NT2/D1 (cell line): ENCODE data around the gene PYDC1.
"Not testable (repeated sequence)": the region's sequence is repeated elsewhere in the genome, so short reads cannot be mapped to it uniquely, and the experiment has no call there.

Experiments
- DNase-seq: peaks from one replicate; pipeline ENCODE4 v3.0.0-alpha.2; 2011; ENCODE audit warnings: low read depth, low spot score
- H3K27me3 ChIP-seq: 2 replicates; pipeline ENCODE4 v1.6.0; 2011; ENCODE audit warnings: mild to moderate bottlenecking; ENCODE audit not compliant: insufficient read length, insufficient read depth
- H3K36me3 ChIP-seq: 2 replicates; pipeline ENCODE4 v1.6.1; 2011; ENCODE audit warnings: mild to moderate bottlenecking, low read length, mixed read lengths; ENCODE audit not compliant: insufficient read depth, insufficient read length
- H3K4me1 ChIP-seq: 2 replicates; pipeline ENCODE4 v1.5.1; 2011; ENCODE audit not compliant: insufficient read depth, insufficient read length
- H3K4me3 ChIP-seq: 2 replicates; pipeline ENCODE4 v1.5.1; 2011; ENCODE audit warnings: low read depth; ENCODE audit not compliant: insufficient read length
- H3K9ac ChIP-seq: 2 replicates; pipeline ENCODE4 v1.6.0; 2011; ENCODE audit warnings: low read depth; ENCODE audit not compliant: insufficient read length
- H3K9me3 ChIP-seq: 2 replicates; pipeline ENCODE4 v1.5.1; 2011; ENCODE audit warnings: mild to moderate bottlenecking, low read length; ENCODE audit not compliant: insufficient read depth
- SUZ12 ChIP-seq: IDR thresholded peaks from 2 replicates; pipeline ENCODE4 v1.6.1; 2011; ENCODE audit not compliant: insufficient read length, insufficient read depth; ENCODE audit errors: extremely low read depth
- YY1 ChIP-seq: IDR thresholded peaks from 2 replicates; pipeline ENCODE4 v1.6.1; 2011; ENCODE audit not compliant: insufficient read length, insufficient read depth
- ZNF274 ChIP-seq: IDR thresholded peaks from 2 replicates; pipeline ENCODE4 v1.6.1; 2011; ENCODE audit warnings: mild to moderate bottlenecking, low read depth, low read length

PYDC1 gene

GRCh38 chr16:31253642-31254045, 36.7 kb upstream of the PYDC1 start:
- Histone ChIP-seq H3K4me1 (peaks cover 3% of the 10 kb centered on the region), H3K27me3 (no peaks in the 10 kb centered on the region), H3K36me3 (no peaks in the 10 kb centered on the region), H3K9me3 (no peaks in the 10 kb centered on the region), H3K9ac (no peak overlapping the region), H3K4me3 (no peak overlapping the region)
- no peak for DNase-seq
- no peak for TF ChIP-seq YY1
- TF ChIP-seq SUZ12, result no peak
- no peak for TF ChIP-seq ZNF274

- TF ChIP-seq YY1 (no peak), SUZ12 (no peak), ZNF274 (no peak)
- H3K4me1 ChIP-seq, result peaks cover 3% of the 10 kb centered on the region
- H3K4me3 ChIP-seq, result no peak overlapping the region
- DNase-seq, result no peak
- H3K36me3 ChIP-seq, result no peaks in the 10 kb centered on the region
- no peaks in the 10 kb centered on the region for H3K27me3 ChIP-seq
- H3K9me3 ChIP-seq, result no peaks in the 10 kb centered on the region
- H3K9ac ChIP-seq, result no peak overlapping the region
These were observed 34.5 kb upstream of the PYDC1 start for GRCh38 chr16:31251435-31251834.

GRCh38 chr16:31250782-31251384, 33.9 kb upstream of the PYDC1 start:
- no peaks in the 10 kb centered on the region for H3K9me3 ChIP-seq
- no peaks in the 10 kb centered on the region for H3K27me3 ChIP-seq
- H3K4me1 ChIP-seq, result peaks cover 3% of the 10 kb centered on the region
- TF ChIP-seq ZNF274 (no peak), YY1 (no peak), SUZ12 (no peak)
- no peaks in the 10 kb centered on the region for H3K36me3 ChIP-seq
- H3K9ac ChIP-seq, result no peak overlapping the region
- H3K4me3 ChIP-seq, result no peak overlapping the region
- no peak for DNase-seq

GRCh38 chr16:31248344-31248743, 31.4 kb upstream of the PYDC1 start:
- TF ChIP-seq ZNF274, result no peak
- TF ChIP-seq SUZ12, result no peak
- no peak for TF ChIP-seq YY1
- H3K9ac ChIP-seq, result no peak overlapping the region
- no peak for DNase-seq
- peaks cover 3% of the 10 kb centered on the region for H3K4me1 ChIP-seq
- H3K4me3 ChIP-seq, result no peak overlapping the region
- no peaks in the 10 kb centered on the region for H3K9me3 ChIP-seq
- no peaks in the 10 kb centered on the region for H3K27me3 ChIP-seq
- H3K36me3 ChIP-seq, result no peaks in the 10 kb centered on the region

- H3K9ac ChIP-seq, result no peak overlapping the region
- H3K9me3 ChIP-seq, result no peaks in the 10 kb centered on the region
- no peaks in the 10 kb centered on the region for H3K27me3 ChIP-seq
- TF ChIP-seq YY1, result no peak
- no peak for TF ChIP-seq SUZ12
- no peak for TF ChIP-seq ZNF274
- H3K4me3 ChIP-seq, result no peak overlapping the region
- H3K36me3 ChIP-seq, result no peaks in the 10 kb centered on the region
- no peaks in the 10 kb centered on the region for H3K4me1 ChIP-seq
- no peak for DNase-seq
These were observed 29.4 kb upstream of the PYDC1 start for GRCh38 chr16:31246296-31246695.

- H3K27me3 ChIP-seq, H3K36me3 ChIP-seq, H3K9ac ChIP-seq, H3K4me1 ChIP-seq, H3K9me3 ChIP-seq, H3K4me3 ChIP-seq: not testable (repeated sequence)
- DNase-seq, result peak; percentile 23
These were observed 28.7 kb upstream of the PYDC1 start for GRCh38 chr16:31245598-31245997.

- DNase-seq, result no peak
- H3K4me3 ChIP-seq, result no peak overlapping the region
- no peak for TF ChIP-seq SUZ12
- H3K36me3 ChIP-seq, result no peaks in the 10 kb centered on the region
- H3K4me1 ChIP-seq, result no peaks in the 10 kb centered on the region
- H3K27me3 ChIP-seq, result no peaks in the 10 kb centered on the region
- no peaks in the 10 kb centered on the region for H3K9me3 ChIP-seq
- H3K9ac ChIP-seq, result no peak overlapping the region
These were observed 27.1 kb upstream of the PYDC1 start for GRCh38 chr16:31243734-31244670.

- Histone ChIP-seq H3K36me3 (no peaks in the 10 kb centered on the region), H3K9me3 (no peaks in the 10 kb centered on the region), H3K9ac (no peak overlapping the region), H3K27me3 (no peaks in the 10 kb centered on the region), H3K4me3 (no peak overlapping the region), H3K4me1 (no peaks in the 10 kb centered on the region)
- no peak for DNase-seq
- TF ChIP-seq SUZ12 (no peak), ZNF274 (no peak), YY1 (no peak)
These were observed 25.3 kb upstream of the PYDC1 start for GRCh38 chr16:31242206-31242605.
